H1 (cell line): ENCODE data around the gene EEF2K.

Experiments used
- BACH1 ChIP-seq: IDR thresholded peaks from 2 replicates; pipeline ENCODE4 v1.6.1; 2012; ENCODE audit warnings: low read length, improper control_type of control experiment
- CBX5 ChIP-seq: fragments of 300-800, 300-1000 bp; sonication (generic); IDR thresholded peaks from 2 replicates; pipeline ENCODE4 v1.7.1; 2016; ENCODE audit warnings: antibody characterized with exemption, low read length, low read depth
- EGR1 ChIP-seq: IDR thresholded peaks from 2 replicates; pipeline ENCODE4 v1.6.1; 2011; ENCODE audit warnings: low read depth, low read length, borderline replicate concordance
- EP300 ChIP-seq, 2 experiments: IDR thresholded peaks; 1 replicate in 1 of 2; 2 replicates in 1 of 2; pipeline ENCODE4 v1.6.1; 2011 to 2012; ENCODE audit warnings: low read depth in 2 of 2, low read length in 2 of 2, mild to moderate bottlenecking in 2 of 2, borderline replicate concordance in 1 of 2, inconsistent platforms in 1 of 2, moderate library complexity in 1 of 2
- JUN ChIP-seq: IDR thresholded peaks from 2 replicates; pipeline ENCODE4 v1.6.1; 2011; ENCODE audit warnings: low read depth, mild to moderate bottlenecking, improper control_type of control experiment, low read length
- POLR2A ChIP-seq, 2 experiments: IDR thresholded peaks; 1 replicate in 1 of 2; 2 replicates in 1 of 2; pipeline ENCODE4 v1.6.1; 2011; ENCODE audit warnings: low read depth in 2 of 2, low read length in 2 of 2, mild to moderate bottlenecking in 2 of 2; ENCODE audit errors: control extremely low read depth in 1 of 2
- SRF ChIP-seq: IDR thresholded peaks from 2 replicates; pipeline ENCODE4 v1.6.1; 2011; ENCODE audit warnings: mild to moderate bottlenecking, low read depth, low read length, moderate library complexity
- YY1 ChIP-seq: IDR thresholded peaks from 2 replicates; pipeline ENCODE4 v1.6.1; 2011; ENCODE audit warnings: low read depth, mild to moderate bottlenecking, low read length
- ZNF274 ChIP-seq: IDR thresholded peaks from 2 replicates; pipeline ENCODE4 v1.7.0; 2012; ENCODE audit warnings: low read length, borderline replicate concordance; ENCODE audit errors: extremely low read depth
- TF ChIP-seq, protein P1 (sequence below), 3 experiments: IDR thresholded peaks; 1 replicate in 2 of 3; 2 replicates in 1 of 3; pipeline versions ENCODE4 v1.5.1 to v1.6.1; 2011; ENCODE audit warnings: low read length in 3 of 3, mild to moderate bottlenecking in 3 of 3, inconsistent platforms in 2 of 3, low read depth in 1 of 3, moderate library complexity in 1 of 3; ENCODE audit not compliant: insufficient read depth in 1 of 3; ENCODE audit errors: control extremely low read depth in 1 of 3
- TF ChIP-seq, protein P2 (sequence below): IDR thresholded peaks from 2 replicates; pipeline ENCODE4 v1.6.1; 2011; ENCODE audit warnings: low read depth, mild to moderate bottlenecking, low read length; ENCODE audit not compliant: insufficient read depth
- TF ChIP-seq, protein P3 (sequence below): IDR thresholded peaks from 2 replicates; pipeline ENCODE4 v1.6.1; 2012; ENCODE audit warnings: inconsistent platforms

DNA sequence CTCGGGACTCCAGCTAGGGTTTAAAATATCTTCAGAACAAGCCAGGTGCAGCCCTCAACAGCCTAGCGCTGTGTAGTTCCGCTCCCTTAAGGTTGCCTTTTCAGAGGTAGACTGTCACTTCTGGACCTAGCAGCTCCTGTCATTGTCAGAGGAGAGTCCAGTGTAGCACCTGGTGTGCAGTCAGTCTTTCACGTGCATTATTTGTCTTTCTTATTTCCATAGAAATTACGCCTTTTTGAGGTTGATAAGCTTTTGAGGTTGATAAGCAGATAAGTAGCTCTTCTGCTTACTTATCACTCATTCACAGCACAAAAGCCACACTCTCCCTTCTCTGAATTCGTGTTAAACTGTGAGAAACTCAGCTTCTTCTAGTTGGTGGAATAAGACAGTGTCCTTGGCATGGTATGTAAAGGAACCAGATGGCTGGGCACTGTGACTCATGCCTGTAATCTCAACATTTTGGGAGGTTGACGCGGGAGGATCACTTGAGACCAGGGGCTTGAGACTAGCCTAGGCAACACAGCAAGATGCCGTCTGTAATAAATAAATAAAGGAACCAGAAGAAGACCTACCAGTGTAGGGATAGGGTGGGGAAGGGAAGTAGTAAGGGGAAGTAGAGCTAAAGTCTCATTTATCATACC lies 10.2 kb downstream of the EEF2K start:
- TF ChIP-seq SRF (no peak), EP300 (IDR thresholded peaks at IDR 0.05; ENCODE audit: borderline replicate concordance in 1 of 2, low read depth in 2 of 2, low read length in 2 of 2) (no peak), POLR2A (IDR thresholded peaks at IDR 0.05; ENCODE audit: control extremely low read depth in 1 of 2, low read depth in 2 of 2, low read length in 2 of 2) (no peak), CBX5 (no peak), ZNF274 (no peak), JUN (no peak), BACH1 (no peak), EGR1 (no peak), YY1 (no peak)
- TF ChIP-seq, protein P1, sequence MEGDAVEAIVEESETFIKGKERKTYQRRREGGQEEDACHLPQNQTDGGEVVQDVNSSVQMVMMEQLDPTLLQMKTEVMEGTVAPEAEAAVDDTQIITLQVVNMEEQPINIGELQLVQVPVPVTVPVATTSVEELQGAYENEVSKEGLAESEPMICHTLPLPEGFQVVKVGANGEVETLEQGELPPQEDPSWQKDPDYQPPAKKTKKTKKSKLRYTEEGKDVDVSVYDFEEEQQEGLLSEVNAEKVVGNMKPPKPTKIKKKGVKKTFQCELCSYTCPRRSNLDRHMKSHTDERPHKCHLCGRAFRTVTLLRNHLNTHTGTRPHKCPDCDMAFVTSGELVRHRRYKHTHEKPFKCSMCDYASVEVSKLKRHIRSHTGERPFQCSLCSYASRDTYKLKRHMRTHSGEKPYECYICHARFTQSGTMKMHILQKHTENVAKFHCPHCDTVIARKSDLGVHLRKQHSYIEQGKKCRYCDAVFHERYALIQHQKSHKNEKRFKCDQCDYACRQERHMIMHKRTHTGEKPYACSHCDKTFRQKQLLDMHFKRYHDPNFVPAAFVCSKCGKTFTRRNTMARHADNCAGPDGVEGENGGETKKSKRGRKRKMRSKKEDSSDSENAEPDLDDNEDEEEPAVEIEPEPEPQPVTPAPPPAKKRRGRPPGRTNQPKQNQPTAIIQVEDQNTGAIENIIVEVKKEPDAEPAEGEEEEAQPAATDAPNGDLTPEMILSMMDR (IDR thresholded peaks at IDR 0.05; ENCODE audit: control extremely low read depth in 1 of 3, insufficient read depth in 1 of 3, low read depth in 1 of 3, low read length in 3 of 3): no peak
- TF ChIP-seq, protein P2, sequence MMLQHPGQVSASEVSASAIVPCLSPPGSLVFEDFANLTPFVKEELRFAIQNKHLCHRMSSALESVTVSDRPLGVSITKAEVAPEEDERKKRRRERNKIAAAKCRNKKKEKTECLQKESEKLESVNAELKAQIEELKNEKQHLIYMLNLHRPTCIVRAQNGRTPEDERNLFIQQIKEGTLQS: no peak
- TF ChIP-seq, protein P3, sequence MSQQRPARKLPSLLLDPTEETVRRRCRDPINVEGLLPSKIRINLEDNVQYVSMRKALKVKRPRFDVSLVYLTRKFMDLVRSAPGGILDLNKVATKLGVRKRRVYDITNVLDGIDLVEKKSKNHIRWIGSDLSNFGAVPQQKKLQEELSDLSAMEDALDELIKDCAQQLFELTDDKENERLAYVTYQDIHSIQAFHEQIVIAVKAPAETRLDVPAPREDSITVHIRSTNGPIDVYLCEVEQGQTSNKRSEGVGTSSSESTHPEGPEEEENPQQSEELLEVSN: no peak
